GM18499 (cell line): Measurements from ENCODE around the gene FBXO11.
"Not testable (repeated sequence)": the region's sequence is repeated elsewhere in the genome, so short reads cannot be mapped to it uniquely, and the experiment has no call there.

Experiments
- ATAC-seq: cut with Tn5 transposase; IDR thresholded peaks from one replicate; pipeline ENCODE4 v1.9.1; 2021; ENCODE audit warnings: moderate number of reproducible peaks; ENCODE audit not compliant: insufficient read depth, unreplicated experiment

FBXO11 gene

DNA sequence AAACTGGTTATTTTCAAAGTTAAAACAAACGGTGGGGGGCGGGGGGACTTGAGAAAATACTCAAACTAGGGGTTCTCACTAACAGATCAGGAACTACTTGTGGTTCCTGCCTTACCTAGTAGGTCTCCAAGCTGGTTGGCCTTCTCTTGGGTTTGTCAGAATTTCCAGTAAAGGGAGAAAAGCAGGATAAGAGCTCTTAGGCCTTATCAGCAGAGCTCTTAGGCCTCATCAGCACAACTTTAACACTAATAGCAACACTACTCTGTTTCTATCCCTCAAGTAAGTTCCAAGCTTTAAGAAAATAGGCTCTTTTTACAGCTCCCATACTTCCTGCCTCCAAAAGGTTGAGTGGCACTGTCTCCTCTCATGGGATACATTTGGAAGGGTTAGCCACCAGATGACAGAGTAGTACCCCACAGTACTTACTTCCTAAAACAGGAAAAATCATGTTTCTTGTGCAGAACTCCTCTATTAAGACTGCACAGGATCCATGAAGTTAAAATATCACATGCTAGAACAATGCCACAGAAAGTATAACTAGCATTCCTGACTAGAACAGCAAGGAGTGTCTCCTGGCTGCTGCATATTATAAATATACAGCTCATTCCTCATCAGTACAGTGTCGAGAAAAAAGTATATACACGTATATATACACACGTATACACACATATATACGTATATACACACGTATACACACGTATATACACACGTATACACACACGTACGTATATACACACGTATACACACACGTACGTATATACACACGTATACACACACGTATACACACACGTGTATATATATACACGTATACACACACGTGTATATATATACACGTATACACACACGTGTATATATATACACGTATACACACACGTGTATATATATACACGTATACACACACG lies 6.1 kb downstream of the FBXO11 start:
- no peak for ATAC-seq

DNA sequence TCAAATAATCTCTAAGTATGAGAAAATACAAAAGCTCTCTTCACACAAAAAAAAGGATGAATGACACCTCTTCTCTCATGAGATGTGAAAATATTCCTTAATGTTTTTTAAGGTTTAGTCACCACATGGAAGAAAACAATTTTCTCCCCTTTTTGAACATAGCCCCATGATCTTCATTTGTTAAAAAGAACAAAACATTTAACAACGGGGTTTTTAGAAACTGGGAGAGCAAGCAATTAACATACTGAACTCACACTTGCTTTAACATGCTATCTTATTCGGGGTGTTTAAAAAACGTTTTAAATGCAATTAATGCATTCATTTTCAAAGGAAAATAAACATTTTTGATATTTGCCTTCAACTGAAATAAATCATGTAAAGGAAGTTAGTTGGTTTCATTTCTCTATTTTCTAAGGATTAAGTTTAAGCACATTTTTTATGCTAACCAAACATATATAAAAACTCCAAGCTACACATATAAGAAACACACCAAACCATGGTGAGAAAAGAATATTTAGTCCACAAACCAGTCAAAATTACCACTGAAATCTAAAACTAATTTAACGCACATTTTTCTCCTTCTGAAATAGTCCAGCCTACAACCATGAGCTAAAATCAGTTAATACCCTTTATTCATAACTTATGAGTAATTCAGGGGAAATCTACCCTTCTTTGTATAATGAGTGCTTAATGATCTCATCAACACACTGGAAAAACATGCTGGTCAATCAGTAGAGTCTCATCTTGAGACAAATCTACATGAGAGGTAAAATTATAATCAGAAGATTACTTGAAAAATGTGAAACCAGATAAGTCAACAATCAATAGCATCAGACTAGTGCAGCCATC lies 8.2 kb downstream of the FBXO11 start:
- no peak for ATAC-seq

DNA sequence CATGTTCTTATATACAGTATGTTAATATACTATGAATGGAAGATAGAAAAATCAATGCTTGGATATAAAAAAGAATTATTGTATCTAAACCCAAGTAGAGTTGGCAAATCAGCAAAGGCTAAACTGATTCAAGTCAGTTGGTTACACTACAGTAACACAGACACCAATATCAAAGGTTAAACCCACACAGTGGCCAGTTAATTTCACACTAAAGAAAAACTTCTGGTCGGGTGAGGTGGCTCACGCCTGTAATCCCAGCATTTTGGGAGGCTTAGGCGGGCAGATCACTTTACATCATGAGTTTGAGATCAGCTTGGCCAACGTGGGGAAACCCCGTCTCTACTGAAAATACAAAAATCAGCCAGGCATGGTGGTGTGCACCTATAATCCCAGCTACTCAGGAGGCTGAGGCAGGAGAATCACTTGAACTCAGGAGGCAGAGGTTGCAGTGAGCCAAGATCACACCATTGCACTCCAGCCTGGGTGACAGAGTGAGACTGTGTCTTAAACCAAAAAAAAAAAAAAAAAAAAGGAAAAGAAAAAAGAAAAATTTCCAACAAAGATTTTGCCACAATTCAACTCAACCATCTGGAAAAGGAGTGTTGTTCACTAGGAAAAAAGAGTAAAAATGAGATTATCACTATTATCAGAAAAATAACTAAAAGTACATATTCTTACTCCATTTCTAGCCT lies 9.0 kb downstream of the FBXO11 start:
- ATAC-seq = not testable (repeated sequence)

DNA sequence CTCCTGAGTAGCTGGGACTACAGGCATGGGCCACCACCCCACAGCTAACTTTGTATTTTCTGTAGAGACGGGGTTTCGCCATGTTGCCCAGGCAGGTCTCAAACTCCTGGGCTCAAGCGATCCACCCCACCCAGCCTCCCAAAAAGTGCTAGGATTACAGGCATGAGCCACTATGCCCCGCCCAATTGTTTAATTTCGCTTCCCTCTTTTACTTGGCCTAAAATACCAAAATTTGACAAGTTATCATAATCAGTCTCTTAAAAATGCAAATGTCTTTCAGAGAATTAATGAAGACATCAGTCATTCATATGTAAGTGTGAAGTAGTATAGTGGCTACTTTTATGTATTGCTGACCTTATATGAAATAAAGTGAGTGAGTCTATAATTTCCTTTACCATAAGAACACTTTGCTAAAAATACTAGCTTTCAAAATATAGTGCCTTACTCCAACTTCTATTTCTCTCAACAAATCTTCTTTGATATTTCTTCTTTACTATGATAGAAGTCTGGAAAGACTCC lies 9.8 kb downstream of the FBXO11 start:
- no peak for ATAC-seq

DNA sequence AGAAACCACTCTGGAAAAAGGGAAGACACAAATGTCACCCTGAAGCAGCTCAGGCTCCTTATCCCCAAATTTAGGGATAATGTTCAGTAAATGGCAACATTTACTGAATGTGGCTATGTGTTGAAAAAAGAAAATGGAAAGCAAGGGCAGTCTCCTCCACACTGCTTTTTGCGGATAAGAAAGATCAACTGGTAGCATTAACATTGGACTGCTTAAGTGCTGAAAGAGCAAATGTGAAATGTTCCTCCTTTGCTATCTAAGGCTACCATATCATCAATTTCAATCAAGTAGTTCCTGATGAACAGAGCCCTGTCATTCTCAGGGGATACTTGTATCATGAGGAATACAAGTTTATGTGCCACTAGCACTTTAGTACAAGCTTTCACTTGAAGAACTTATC lies 12.5 kb downstream of the FBXO11 start:
- ATAC-seq = no peak

DNA sequence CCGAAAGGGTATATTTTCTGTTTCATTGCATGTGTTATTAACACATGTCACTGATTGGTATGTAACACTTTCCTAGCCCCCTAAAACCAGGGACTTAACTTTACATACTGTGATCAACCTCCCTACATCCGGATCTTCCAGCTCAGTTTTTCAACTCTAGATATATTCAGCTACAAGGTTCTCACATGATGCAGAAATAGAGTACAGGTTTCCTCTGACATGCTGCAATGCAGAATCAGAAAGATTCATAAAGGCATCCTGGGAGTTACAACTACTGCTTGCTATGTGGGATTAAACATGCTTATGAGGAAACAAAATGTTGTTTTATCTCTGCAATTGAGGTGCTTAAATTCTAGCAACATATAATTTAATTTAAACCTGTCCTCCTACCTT lies 14.0 kb downstream of the FBXO11 start:
- no peak for ATAC-seq

DNA sequence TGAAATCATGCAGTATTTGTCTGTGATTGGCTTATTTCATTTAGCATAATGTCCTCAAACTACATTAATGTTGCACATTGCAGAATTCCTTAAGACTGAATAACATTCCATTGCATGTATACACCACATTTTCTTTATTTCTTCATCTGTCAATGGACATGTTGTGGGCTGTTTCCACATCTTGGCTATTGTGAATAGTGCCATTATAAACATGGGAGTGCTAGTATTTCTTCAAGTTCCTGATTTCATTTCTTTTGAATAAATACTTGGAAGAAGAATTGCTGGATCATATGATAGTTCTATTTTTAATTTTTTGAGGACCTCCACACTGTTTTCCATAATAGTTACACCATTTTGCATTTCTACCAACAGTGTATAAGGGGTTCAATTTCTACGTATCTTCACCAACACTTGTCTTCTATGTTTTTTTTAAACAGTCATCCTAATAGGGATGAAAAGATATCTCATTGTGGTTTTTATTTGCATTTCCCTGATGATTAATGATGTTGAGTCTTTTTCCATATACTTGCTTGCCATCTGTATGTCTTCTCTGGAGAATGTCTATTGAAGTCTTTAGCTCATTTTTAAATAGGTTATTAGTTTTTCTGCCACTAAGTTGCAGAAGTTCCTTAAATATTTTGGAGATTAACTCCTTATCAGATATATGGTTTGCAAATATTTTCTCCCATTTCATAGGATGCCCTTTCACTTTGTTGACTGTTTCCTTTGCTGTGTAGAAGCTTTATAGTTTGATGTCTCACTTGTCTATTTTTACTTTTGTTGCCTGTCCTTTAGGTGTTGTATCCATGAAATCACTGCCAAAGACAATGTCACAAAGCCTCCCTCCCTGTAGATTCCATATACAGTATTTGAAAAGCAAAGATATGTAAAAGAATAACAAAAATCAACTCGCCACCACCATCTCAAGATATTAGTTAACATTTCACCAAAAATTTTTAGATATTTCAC lies 14.6 kb downstream of the FBXO11 start:
- ATAC-seq = no peak

DNA sequence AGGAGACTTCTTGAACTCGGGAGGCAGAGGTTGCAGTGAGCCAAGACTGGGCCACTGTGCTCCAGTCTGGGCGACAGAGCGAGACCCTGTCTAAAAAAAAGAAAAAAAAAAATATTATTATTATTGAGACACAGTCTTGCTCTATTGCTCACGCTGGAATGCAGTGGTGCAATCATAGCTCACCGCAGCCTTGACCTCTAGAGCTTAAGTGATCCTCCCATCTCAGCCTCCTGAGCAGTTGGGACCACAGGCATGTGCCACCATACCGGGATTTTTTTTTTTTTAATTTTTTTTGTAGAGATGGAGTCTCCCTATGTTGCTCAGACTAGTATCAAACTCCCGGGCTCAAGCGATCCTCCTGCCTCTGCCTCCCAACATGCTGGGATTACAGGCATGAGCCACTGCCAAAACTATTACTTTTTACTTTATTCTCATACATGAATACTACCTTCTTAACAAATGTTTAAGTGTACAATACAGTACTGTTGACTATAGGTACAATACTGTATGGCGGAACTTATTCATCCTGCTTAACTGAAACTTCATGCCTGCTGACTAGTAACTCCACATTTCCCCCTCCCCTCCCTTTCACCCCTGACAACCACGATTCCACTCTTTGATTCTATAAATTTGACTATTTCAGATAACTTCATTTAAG lies 15.5 kb downstream of the FBXO11 start:
- no peak for ATAC-seq

DNA sequence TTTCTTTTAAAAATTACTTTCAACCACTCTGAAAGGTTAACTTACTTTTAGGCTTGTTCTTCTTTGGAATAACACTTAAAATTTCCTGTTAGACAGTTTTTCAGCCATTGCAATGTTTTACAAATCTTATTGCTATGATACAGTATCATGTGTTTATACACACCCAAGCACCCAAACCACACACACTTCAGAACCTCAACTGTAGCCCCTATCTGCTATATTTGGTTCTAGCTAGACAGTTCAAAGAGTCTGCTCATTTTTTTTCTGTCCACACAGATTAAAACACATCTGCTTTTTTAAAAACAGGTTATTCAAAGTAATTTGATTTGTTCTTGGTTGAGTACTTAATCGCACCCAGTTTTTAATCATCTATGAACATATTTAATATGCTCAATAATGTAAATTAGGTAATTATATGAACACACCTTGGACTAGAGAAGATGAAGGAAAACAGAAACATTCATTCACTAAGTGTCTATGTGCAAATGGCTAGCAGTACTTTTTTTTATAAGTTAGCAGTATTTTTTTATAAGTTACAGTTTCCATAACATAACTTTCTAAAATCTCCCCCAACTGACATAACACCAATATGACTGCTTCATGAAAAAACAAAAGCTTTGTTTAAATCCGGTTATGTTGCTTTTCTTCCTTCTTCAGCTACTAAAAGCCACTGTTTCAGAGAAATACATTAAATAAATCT lies 17.6 kb downstream of the FBXO11 start:
- ATAC-seq = no peak

DNA sequence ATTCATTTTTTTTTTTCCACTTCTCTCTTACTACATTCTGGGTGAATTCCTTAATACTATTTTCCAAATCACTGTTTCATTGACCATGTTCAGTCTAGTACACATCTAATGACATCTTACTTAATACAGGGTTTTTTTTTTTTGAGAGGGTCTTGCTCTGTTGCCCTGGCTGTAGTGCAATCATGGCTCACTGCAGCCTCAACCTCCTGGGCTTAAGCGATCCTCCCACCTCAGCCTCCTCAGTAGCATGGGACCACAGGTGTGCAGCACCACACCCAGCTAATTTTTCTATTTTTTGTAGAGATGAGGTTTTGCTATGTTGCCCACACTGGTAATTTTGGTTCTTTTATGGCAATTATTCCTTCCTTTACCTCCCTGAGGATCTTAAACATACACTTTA lies 29.4 kb downstream of the FBXO11 start:
- ATAC-seq = no peak

DNA sequence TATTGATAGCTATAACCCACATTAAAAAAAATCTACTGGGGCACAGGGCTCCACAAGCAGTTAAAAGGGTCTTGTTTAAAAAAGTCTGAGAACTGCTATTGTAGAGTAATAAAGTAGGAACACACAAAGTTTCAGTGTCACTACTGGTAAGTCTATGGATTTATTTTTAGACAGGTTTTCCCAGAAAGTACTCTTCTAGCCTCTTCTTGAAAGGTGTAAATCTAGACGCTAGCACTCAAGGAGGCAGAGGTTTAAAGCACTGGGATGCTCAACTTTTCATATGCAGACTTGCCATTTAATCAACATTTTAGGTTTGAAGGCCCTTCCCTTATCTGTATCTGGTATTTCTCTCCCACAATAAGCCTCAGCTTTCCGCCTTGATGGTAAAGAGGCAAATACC lies 33.4 kb downstream of the FBXO11 start:
- no peak for ATAC-seq

DNA sequence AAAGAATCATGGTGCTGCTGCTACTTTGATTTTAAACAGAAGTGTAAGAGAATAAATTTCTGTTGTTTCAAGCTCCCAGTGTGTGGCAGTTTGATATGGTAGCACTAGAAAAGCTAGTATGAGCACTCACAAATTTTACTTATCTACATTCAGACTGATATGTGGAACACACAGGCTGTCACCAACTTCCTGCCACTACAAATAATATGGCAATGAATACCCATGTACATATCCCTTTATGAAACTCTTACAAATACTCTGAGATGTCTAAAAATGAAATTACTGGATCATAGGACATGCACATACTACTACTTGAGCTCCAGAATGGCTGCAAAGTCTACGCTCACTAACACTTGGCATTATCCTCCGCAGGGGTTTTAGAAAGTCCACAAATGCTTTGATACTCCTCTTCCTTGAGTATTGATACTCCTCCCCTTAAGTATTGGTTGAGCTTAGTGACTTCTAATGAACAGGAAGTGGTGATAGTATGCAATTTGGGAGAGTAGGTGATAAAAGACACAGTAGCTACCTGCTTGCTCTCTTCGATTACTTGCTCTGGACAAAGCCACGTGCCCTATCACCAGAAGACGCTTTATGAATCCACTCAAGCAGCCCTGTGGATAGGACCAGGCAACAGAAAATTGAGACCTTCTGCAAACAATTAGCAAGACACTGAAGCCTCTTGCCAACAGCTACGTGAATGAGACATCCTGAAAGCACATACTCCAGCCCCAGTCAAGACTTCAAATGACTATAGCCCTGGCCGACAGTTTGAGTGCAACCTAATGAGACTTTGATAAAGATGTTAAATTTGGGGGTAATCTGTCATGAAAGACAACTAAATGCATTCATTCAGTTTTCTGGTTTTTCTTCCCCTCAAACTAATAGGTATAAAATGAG lies 35.4 kb downstream of the FBXO11 start:
- ATAC-seq = no peak

DNA sequence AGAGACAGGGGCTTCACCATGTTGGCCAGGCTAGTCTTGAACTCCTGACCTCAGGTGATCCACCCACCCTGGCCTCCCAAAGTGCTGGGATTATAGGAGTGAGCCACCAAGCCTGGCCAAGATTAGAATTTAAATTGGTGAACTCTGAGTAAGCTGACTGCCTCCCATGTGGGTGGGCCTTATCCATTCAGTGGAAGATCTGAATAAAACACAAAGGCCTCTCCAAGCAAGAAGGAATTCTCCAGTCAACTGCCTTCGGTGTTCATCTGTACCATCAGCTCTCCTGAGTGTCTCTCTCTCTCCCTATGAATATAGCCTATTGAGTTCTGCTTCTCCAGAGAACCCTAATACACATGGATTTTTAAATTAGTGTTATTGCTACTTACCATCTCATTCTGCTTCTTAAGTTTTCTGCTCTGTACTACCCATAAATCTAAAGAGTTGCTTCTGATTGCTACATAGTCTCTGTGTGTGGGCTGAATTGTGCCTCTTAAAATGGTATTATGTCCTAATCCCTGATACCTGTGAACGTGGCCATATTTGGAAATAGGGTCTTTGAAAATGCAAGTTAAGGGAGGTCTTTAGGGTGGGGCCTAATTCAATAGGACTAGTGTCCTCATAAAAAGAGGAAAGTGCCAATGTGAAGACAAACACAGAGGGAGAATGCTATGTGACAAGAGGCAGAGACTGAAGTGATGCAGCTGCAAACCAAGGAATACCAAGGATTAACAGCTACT lies 36.3 kb downstream of the FBXO11 start:
- no peak for ATAC-seq

DNA sequence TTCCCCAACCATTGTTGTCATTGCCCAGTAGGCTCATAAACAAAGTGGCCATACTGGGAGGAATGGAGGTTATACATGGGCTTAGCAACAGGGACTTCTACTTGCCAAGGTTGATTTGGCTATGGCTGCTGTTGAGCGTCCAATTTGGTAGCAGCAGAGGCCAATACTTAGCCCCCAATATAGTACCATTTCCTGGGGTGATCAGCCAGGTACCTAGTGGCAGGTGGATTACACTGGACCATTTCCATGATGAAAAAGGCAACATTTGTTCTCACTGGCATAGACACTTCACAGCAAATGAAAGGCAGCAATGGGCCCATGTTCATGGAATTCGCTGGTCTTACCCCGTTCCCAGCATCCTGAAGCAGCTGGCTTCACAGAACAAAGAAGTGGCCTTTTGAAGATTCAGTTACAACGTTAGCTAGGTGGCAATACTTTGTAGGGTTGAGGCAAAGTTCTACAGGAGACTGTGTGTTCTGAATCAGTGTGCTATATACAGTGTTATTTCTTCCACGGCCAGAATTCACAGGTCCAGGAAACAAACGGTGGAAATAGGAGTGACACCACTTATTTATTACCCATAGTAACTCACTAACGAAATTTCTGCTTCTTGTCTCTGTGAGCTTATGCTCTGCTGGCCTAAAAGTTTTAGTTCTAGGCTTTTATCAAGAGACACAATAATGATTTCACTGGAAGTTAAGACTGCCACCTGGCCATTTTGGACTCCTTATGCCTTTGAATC lies 37.5 kb downstream of the FBXO11 start:
- no peak for ATAC-seq

DNA sequence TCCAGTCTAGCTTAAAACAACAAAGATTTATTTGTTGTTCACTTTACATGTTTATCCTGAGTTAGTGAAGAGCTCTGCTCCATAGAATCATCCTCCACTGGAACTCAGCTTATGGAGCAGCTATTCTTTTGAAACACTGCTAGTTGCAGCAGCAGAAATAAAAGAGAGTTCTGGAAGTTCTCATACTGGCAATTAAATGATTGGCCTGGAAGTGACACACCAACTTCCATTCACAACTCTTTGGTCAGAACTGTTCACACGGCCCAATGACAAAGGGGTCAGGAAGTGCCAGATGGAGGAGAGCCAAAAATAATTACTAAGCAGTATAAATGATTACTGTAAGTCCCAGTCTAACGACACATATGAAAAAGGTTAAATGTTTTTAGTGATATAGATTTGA lies 39.1 kb downstream of the FBXO11 start:
- ATAC-seq = no peak

DNA sequence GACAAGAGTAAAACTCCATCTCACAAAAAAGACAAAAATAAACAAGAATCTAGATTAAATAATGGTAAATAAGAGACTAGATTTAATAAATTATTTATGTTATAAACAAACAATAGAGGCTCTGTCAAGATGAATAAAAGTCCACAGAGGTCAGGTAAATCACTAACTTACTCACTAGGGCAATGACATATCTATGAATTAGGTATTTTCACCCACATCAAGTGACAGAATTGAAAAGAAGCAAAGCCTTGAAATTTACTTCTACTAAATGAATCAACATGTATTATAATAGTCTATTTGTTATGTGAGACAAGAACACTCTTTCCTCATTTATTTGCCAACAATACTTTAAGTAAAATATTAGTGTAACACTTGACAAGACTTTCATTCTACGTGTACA lies 41.7 kb downstream of the FBXO11 start:
- ATAC-seq = no peak
